PC-9 (cell line): ENCODE measurements around the gene OSMR. TPM values are rescaled to one million over a fixed set of nuclear protein-coding genes. Genes with fewer than 3 reads are reported as not detected.

ENCODE experiments used
- BruUV-seq: library from RNA; stranded (reverse); fragments of 400-500 nt; replicated peaks from 2 replicates; lab custom pipeline; 2021; lab: Mats Ljungman, UMichigan
- CTCF ChIA-PET: fragments of 300-600 bp; sonication (Branson Sonifier 250); formaldehyde crosslinking; loops from one replicate; lab custom pipeline; 2022; ENCODE audit warnings: antibody characterized with exemption; lab: Charles Lee
- POLR2A ChIA-PET: fragments of 300-600 bp; sonication (Branson Sonifier 250); formaldehyde crosslinking; loops from one replicate; lab custom pipeline; 2022; ENCODE audit warnings: antibody characterized with exemption; ENCODE audit not compliant: unreplicated experiment; lab: Charles Lee
- DNase-seq, 2 experiments: peaks; one replicate each; pipeline versions ENCODE4 v3.0.0 to v3.0.0-alpha.2; 2015 to 2022; ENCODE audit warnings: mixed read lengths in 1 of 2
- H2AFZ ChIP-seq: fragments of 200-600 bp; sonication (generic); 2 replicates; pipeline ENCODE4 v1.8.1; 2017; ENCODE audit warnings: antibody characterized with exemption
- H3F3A ChIP-seq: fragments of 200-600 bp; sonication (generic); 2 replicates; pipeline ENCODE4 v1.8.1; 2017; ENCODE audit warnings: antibody characterized with exemption, mild to moderate bottlenecking, low read depth; ENCODE audit not compliant: insufficient read depth
- H3K27ac ChIP-seq: fragments of 200-600 bp; sonication (generic); 2 replicates; pipeline ENCODE4 v1.6.1; 2016; ENCODE audit warnings: mixed run types
- H3K27me3 ChIP-seq: fragments of 200-600 bp; sonication (generic); 2 replicates; pipeline ENCODE4 v1.6.1; 2016; ENCODE audit warnings: low read depth, mixed run types; ENCODE audit not compliant: insufficient read depth
- H3K36me3 ChIP-seq: fragments of 200-600 bp; sonication (generic); 2 replicates; pipeline ENCODE4 v1.6.1; 2016; ENCODE audit warnings: low read depth, mixed run types
- H3K4me1 ChIP-seq: fragments of 200-600 bp; sonication (generic); replicated peaks from 2 replicates; pipeline ENCODE4 v1.6.1; 2016; ENCODE audit warnings: mixed run types; ENCODE audit not compliant: insufficient read depth
- H3K4me2 ChIP-seq: fragments of 200-600 bp; sonication (generic); 2 replicates; pipeline ENCODE4 v1.6.1; 2017; ENCODE audit warnings: mixed run types
- H3K4me3 ChIP-seq: fragments of 200-600 bp; sonication (generic); 2 replicates; pipeline ENCODE4 v1.6.1; 2016; ENCODE audit warnings: mixed run types
- H3K79me2 ChIP-seq: fragments of 200-600 bp; sonication (generic); 2 replicates; pipeline ENCODE4 v1.6.1; 2017; ENCODE audit warnings: low read depth, mixed run types
- H3K9me2 ChIP-seq: fragments of 200-600 bp; sonication (generic); 2 replicates; pipeline ENCODE4 v1.8.1; 2017; ENCODE audit warnings: mild to moderate bottlenecking; ENCODE audit not compliant: insufficient read depth
- H3K9me3 ChIP-seq: fragments of 200-600 bp; sonication (generic); 2 replicates; pipeline ENCODE4 v1.8.1; 2016; ENCODE audit warnings: low read depth; ENCODE audit not compliant: insufficient read depth
- H4K20me1 ChIP-seq: fragments of 200-600 bp; sonication (generic); 2 replicates; pipeline ENCODE4 v1.8.1; 2017; ENCODE audit not compliant: insufficient read depth
- EZH2 ChIP-seq: fragments of 200-600 bp; sonication (generic); IDR thresholded peaks from 2 replicates; pipeline ENCODE4 v1.8.0; 2017; ENCODE audit warnings: antibody characterized with exemption, low read depth
- intact Hi-C: fragments of 100-400 bp; cut with micrococcal nuclease; formaldehyde crosslinking; loops from one replicate; pipeline ENCODE4 v1.10.0; 2022; ENCODE audit not compliant: unreplicated experiment
- total RNA-seq: library from RNA; stranded (reverse); gene quantifications from 2 replicates; pipeline ENCODE4 v1.2.3, GENCODE V29; 2021
- TF ChIP-seq, protein P1 (sequence below): fragments of 200-600 bp; sonication (generic); conservative IDR thresholded peaks from 2 replicates; pipeline ENCODE4 v1.6.1; 2017; ENCODE audit warnings: mixed run types, antibody characterized with exemption, mild to moderate bottlenecking, moderate library complexity

The OSMR gene
- total RNA-seq, 1 experiment from 2014 or later, result 65.4 TPM

DNA sequence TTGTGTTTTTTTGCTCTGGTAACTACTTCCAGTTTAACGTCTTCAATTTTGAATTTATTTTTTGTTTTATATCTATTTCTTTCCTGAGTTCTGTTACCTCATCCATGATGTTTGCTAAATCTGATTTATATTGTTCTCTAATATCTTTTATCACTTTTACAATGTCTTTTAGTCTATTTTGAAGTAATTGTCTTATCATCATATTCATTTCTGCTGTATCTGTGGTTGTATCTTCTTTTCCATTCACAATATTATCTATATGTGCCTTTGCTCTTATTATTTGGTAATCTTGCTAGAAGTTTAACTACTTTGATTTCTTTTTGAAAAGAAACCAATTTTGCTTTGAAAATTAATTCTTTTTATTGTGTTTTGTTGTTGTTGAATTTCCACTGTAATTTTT lies 43.6 kb downstream of the OSMR start:
- no peak for TF ChIP-seq EZH2
- TF ChIP-seq, protein P1, sequence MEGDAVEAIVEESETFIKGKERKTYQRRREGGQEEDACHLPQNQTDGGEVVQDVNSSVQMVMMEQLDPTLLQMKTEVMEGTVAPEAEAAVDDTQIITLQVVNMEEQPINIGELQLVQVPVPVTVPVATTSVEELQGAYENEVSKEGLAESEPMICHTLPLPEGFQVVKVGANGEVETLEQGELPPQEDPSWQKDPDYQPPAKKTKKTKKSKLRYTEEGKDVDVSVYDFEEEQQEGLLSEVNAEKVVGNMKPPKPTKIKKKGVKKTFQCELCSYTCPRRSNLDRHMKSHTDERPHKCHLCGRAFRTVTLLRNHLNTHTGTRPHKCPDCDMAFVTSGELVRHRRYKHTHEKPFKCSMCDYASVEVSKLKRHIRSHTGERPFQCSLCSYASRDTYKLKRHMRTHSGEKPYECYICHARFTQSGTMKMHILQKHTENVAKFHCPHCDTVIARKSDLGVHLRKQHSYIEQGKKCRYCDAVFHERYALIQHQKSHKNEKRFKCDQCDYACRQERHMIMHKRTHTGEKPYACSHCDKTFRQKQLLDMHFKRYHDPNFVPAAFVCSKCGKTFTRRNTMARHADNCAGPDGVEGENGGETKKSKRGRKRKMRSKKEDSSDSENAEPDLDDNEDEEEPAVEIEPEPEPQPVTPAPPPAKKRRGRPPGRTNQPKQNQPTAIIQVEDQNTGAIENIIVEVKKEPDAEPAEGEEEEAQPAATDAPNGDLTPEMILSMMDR, result no peak
- ChIA-PET POLR2A (no interaction called here), CTCF (no interaction called here)
- Histone ChIP-seq H3K4me2 (no peak overlapping the region), H3K79me2 (no peaks in the 10 kb centered on the region), H3K4me1 (no peaks in the 10 kb centered on the region), H3K4me3 (no peak overlapping the region), H4K20me1 (no peaks in the 10 kb centered on the region), H3K9me2 (no peaks in the 10 kb centered on the region), H2AFZ (no peak overlapping the region), H3K27me3 (no peaks in the 10 kb centered on the region), H3K36me3 (peaks cover 42% of the 10 kb centered on the region), H3F3A (no peaks in the 10 kb centered on the region), H3K27ac (no peak overlapping the region), H3K9me3 (no peaks in the 10 kb centered on the region)
- no peak for DNase-seq
- no TSS peak for BruUV-seq
- intact Hi-C loops, result no loop called here

DNA sequence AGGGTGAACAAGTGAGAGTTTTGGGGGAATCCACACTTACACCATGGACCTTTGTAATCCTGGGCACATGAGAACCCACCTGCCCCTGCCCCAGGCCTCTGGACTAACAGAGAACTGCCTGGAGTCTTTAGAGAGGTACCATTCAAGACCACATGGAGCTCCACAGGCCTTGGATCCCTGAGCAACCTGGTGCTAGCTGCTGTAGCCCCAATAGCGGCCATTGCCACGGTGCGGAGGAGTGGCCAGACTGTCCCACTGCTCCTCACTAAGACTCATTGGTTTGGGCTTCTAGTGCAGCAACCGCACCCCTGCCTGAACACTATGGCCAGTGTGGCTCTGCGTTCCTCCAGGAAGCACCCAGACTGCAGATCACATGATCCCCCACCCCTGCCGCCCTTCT lies 45.8 kb downstream of the OSMR start:
- Histone ChIP-seq H3K4me2 (no peak overlapping the region), H3K9me2 (no peaks in the 10 kb centered on the region), H3K27ac (no peak overlapping the region), H2AFZ (no peak overlapping the region), H3K36me3 (peaks cover 22% of the 10 kb centered on the region), H3K4me3 (no peak overlapping the region), H3K27me3 (no peaks in the 10 kb centered on the region), H4K20me1 (no peaks in the 10 kb centered on the region), H3F3A (no peaks in the 10 kb centered on the region), H3K4me1 (no peaks in the 10 kb centered on the region), H3K79me2 (no peaks in the 10 kb centered on the region), H3K9me3 (peaks cover 1% of the 10 kb centered on the region; the same call in 1 of the 2 replicates)
- ChIA-PET POLR2A (no interaction called here), CTCF (no interaction called here)
- no TSS peak for BruUV-seq
- no peak for TF ChIP-seq EZH2
- TF ChIP-seq, protein P1, result no peak
- intact Hi-C loops, result no loop called here
- no peak for DNase-seq

- Histone ChIP-seq H3K27me3 (no peaks in the 10 kb centered on the region), H3F3A (no peaks in the 10 kb centered on the region), H3K9me3 (peaks cover 4% of the 10 kb centered on the region; the same call in 1 of the 2 replicates), H3K79me2 (no peaks in the 10 kb centered on the region), H2AFZ (no peak overlapping the region), H3K4me2 (no peak overlapping the region), H3K36me3 (peaks cover 15% of the 10 kb centered on the region), H3K4me1 (no peaks in the 10 kb centered on the region), H3K9me2 (no peaks in the 10 kb centered on the region), H3K4me3 (no peak overlapping the region), H3K27ac (no peak overlapping the region), H4K20me1 (no peaks in the 10 kb centered on the region)
- DNase-seq, result no peak
- POLR2A ChIA-PET, result interaction anchor here (0.7 kb wide), 1 partner anchor 82 kb away, joined by 5 read pairs; no protein-coding TSS in a partner anchor
- CTCF ChIA-PET, result no interaction called here
- intact Hi-C loops, result no loop called here
- TF ChIP-seq, protein P1, result no peak
- TF ChIP-seq EZH2, result no peak
- BruUV-seq, result no TSS peak
These were observed 46.6 kb downstream of the OSMR start for GRCh38 chr5:38892363-38892762.
